ENCODE results near the gene CELSR1.

DNA sequence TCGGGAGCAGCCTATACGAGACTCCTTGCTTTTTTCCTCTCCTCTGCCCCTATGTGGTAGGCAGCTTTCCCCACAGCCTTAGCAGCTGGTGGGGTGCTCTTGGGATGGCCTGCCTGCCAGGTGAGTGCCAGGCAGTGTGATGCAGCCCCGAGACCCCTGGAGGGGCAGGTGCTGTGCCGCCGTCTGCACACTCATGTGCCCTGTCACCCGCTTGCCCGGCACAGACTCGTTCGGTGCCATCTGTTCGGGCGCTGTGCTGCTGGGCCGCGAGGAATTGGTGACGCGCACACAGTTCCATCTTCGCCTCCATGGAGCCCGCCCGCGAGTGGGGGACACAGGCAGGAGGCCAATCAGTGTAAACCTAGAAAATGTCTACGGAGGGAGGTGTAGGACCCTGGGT, 186.8 kb downstream of the CELSR1 start:
- TF ChIP-seq, protein P1, sequence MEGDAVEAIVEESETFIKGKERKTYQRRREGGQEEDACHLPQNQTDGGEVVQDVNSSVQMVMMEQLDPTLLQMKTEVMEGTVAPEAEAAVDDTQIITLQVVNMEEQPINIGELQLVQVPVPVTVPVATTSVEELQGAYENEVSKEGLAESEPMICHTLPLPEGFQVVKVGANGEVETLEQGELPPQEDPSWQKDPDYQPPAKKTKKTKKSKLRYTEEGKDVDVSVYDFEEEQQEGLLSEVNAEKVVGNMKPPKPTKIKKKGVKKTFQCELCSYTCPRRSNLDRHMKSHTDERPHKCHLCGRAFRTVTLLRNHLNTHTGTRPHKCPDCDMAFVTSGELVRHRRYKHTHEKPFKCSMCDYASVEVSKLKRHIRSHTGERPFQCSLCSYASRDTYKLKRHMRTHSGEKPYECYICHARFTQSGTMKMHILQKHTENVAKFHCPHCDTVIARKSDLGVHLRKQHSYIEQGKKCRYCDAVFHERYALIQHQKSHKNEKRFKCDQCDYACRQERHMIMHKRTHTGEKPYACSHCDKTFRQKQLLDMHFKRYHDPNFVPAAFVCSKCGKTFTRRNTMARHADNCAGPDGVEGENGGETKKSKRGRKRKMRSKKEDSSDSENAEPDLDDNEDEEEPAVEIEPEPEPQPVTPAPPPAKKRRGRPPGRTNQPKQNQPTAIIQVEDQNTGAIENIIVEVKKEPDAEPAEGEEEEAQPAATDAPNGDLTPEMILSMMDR (IDR thresholded peaks at IDR 0.05) = no peak
- TF ChIP-seq POLR2A (IDR thresholded peaks at IDR 0.05) = no peak

All from thyroid gland (tissue), 4 donors.